ENCODE results near the gene NFE2L3.

GRCh38 chr7:26191233-26191973, 39.4 kb downstream of the NFE2L3 start:
- no peak for TF ChIP-seq CTCF (IDR thresholded peaks at IDR 0.05; ENCODE audit: low read depth, low read length, missing input control)
- no peak for TF ChIP-seq NR2F2 (IDR thresholded peaks at IDR 0.05)
- no peak for TF ChIP-seq ATF3 (IDR thresholded peaks at IDR 0.05)
- no peak for TF ChIP-seq RAD21 (IDR thresholded peaks at IDR 0.05)
- TF ChIP-seq EGR1 (IDR thresholded peaks at IDR 0.05; ENCODE audit: low read depth in 2 of 2), result no peak
- no peak for TF ChIP-seq SP1 (IDR thresholded peaks at IDR 0.05)
- TF ChIP-seq MAX (IDR thresholded peaks at IDR 0.05), result no peak
- no peak for TF ChIP-seq JUND (IDR thresholded peaks at IDR 0.05)
- no peak for TF ChIP-seq ZBTB33 (IDR thresholded peaks at IDR 0.05)
